Putamen (tissue), 1 donor: ENCODE results near the gene GDI1.

ENCODE experiments used
- DNase-seq: peaks from one replicate; pipeline ENCODE4 v3.0.0-alpha.2; 2016; ENCODE audit warnings: low spot score

GDI1 gene

DNA sequence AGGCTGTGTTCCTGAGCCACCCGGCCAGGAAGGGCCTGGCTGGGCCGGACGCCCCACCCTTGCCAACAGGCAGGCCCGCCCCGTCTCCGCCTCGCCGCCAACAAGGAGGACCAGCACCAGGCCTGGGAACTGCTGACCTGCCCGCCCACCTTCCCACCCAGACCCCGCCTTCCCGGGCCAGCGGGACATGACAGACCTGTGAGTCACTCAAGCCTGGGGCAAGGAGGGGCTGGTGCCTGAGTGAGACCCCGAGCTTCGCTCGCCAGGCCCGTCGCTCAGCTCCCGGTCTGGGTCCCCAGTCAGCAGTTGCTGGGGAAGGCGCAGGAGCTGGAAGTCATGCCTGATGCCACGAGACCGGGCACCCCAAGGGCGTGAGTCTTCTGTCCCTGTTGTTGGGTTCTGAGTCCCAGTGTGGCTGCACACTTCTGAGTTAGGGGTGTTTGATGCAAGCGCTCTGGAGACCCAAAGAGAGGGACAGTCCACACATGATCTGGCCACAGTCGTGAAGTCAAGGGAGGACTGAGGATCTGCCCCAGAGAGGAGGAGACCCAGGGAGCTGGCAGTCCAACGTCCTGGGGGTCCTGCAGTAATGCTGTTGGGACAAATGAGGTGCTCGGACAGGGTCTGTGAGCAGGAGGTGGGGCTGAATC is 27.6 kb upstream of the GDI1 start, which contains the start of gene DNASE1L1:
TSS of gene DNASE1L1 (minus strand) at position 33 of the 650 bp plus-strand sequence. CDS start 3,686 bp downstream, outside the sequence.
- DNase-seq, result no peak

DNA sequence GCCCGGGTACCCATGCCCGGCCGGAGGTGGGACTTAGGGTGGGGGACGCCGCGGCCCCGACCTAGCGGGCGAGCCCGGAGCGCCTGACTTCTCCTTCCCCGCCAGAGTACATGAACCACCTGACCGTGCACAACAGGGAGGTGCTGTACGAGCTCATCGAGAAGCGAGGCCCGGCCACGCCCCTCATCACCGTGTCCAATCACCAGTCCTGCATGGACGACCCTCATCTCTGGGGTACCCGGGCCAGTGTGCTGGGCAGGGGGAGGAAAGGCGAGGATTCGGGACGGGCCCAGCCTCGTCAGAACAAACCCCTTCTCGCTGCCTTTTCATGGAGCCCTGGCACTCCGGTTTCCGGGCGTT is 25.0 kb upstream of the GDI1 start:
- DNase-seq, result peak; percentile 8

GRCh38 chrX:154412468-154412867 is 24.5 kb upstream of the GDI1 start:
- no peak for DNase-seq

GRCh38 chrX:154413142-154413541 is 23.8 kb upstream of the GDI1 start:
- no peak for DNase-seq

DNA sequence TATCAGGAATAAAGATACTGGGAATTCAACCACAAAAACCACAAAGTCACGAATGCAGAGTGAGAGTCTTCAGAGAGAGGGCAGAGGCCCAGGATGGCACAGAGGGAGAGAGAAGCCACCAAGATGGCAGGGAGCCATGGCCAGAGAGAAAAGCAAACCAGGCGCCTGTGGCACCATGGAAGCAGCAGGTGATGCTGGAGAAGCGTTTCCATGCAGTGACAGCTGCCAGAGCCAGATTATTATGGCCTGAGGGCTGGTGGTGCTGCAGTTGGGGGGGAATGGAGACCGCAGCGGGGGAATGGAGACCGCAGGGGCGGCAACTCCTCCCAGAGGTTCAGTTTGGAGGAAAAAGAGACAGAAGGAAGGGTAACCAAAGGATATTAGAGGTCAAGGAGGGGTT is 19.8 kb upstream of the GDI1 start:
- no peak for DNase-seq

DNA sequence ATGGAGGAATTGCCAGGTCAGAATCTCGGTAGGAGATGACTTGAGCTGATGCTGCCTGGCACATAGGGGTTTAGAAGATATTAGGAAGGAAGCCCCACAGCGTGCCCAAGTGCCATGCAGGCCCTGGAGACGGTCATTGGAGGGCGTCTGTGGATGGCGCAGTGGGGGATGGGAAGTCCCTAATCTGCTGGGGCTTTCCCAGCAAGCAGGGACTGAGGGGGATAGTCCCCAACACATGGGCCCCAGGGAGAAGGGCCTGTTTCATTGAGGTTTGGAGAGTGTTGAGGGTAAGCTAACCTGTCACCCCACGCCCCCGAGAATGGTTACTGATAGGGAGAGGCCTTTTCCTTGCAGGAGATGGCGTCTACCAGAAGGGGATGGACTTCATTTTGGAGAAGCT is 17.8 kb upstream of the GDI1 start:
- DNase-seq, result no peak

GRCh38 chrX:154419688-154420401 is 17.1 kb upstream of the GDI1 start:
- no peak for DNase-seq

DNA sequence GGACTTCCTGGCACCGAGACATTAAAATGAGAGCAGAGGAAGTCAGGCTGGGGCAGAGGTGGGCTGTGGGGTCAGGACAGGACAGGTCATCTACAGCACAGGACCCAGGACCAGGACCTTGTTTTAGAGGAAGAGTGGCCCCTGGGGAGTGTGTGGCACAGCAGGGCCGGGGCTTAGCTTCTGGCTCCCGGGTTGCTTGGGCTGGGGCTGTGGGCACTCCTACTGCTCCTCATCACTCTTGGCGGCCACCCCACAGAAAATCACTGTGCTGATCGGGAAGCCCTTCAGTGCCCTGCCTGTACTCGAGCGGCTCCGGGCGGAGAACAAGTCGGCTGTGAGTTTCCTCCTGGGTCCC is 16.6 kb upstream of the GDI1 start:
- DNase-seq, result no peak

GRCh38 chrX:154426916-154427770 is 9.8 kb upstream of the GDI1 start:
- DNase-seq, result no peak

GRCh38 chrX:154428176-154429171 is 8.5 kb upstream of the GDI1 start, which contains the start of gene ATP6AP1:
Gene ATP6AP1 (plus strand): TSS chrX:154428677. CDS start chrX:154428693, 16 bp downstream.
- DNase-seq, result peak; percentile 91

DNA sequence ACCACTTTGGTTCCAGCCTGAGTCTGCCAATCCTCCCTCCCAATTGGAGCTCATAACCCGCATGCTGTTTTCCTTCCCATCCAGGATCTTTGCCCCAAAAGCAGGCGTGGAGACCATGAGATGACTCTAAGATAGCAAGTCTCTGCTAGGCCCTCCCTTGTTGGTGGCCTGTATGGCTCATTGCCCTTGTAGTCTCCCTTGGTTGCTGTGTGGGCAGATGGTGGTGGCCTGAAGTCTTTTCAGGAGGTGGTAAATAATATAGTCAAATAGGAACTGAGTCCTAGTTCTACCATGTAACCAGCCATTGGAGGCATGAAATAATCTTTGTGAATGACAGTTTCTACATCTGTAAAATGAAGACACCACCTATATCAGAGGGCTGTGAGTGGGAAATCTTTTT is 7.2 kb upstream of the GDI1 start:
- DNase-seq, result no peak

DNA sequence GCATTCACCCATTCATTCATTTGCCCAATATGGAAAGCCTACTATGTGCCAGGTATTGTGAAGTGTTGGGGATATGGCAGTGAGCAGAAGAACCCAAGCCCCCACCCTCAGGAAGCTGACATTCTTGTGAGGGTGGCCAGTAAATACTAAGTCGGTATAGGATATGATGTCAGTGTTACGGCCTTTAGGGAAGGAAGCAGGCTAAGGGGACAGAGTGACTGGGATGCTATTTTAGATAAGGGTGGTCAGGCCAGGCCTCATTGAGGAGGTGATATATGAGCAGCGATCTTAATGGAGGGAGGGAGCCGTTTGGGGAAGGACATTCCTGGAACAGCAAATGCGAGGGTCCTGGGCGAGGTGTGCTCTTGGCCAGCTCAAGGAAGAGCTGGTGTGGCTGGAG is 6.5 kb upstream of the GDI1 start:
- no peak for DNase-seq

DNA sequence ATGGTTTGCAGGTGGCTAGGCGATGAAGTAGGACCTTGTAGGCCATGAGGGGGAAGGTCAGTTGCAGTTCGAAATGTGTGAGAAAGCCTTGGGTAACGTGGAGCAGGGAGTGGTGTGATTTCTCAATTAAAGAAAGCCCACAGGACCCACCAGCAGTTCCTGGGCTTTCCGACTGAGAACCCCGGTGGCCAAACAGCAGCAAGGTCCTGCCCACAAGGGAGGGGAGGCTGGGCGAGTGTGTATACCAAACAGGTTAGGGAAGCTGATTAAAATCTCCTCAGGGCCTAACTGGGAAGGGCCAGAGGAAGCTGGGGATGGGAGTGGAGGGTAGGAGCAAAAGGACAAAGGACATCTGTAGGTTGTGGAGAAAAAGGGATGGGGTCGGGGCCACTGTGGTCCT is 6.0 kb upstream of the GDI1 start:
- DNase-seq, result no peak

DNA sequence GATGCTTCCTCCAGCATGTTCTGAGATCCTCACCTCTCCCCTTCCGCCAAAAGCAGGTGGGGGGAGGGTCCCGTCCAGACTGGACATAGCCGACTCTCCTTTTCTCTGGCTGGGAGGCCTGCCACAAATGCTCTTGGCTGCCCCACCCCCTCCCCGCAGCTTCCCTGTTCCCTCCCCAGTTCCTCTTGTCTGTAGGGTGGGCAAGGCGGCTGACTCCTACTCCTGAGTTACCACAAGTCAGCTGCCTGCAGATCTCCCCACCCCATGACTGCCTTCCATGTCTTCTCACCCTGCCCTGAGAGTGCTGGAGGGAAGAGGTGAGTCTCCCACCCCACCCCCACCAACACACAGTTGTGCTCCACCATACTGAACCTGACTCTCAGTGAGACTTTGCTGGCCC is 5.6 kb upstream of the GDI1 start:
- no peak for DNase-seq

- DNase-seq, result no peak
Observed at GRCh38 chrX:154432210-154432609, 4.7 kb upstream of the GDI1 start.

GRCh38 chrX:154433605-154434004 is 3.3 kb upstream of the GDI1 start:
- no peak for DNase-seq

DNA sequence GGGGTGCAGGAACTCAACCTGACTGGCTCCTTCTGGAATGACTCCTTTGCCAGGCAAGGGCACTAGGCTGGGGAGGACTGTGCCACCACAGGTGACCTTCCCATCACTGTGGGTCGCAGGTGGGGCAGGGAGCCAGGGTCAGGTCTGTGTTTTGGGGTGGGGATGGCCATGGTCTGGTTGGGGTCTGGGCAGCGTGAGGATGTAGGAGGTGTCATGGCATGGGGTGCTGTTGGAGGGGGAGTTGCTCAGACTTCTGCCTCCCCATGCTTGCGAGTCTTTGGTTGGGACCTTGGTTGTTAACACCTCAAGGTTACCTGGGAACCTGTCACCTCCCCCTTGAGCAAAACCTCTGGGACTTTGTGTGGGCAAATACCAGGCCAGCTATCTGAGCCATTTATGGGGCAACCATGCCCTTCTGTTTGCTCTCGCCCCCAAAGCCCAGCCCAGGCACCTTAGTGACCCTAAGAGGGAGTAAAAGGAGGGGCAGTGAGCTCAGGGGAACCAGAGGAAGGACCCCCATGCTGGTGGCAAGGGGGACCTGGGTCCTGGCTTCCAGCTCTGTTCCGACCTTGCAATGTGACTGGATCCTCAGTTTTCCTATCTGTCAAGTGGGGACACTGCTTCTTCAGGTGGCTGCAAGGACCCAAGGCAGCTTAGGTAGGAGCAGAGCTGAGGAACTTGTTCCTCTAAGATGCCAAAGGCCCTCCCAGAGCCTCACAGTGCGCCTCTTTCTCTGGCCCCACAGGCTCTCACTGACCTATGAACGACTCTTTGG is 2.4 kb upstream of the GDI1 start:
- no peak for DNase-seq

- no peak for DNase-seq
Observed at GRCh38 chrX:154435171-154435733, 1.7 kb upstream of the GDI1 start.

DNA sequence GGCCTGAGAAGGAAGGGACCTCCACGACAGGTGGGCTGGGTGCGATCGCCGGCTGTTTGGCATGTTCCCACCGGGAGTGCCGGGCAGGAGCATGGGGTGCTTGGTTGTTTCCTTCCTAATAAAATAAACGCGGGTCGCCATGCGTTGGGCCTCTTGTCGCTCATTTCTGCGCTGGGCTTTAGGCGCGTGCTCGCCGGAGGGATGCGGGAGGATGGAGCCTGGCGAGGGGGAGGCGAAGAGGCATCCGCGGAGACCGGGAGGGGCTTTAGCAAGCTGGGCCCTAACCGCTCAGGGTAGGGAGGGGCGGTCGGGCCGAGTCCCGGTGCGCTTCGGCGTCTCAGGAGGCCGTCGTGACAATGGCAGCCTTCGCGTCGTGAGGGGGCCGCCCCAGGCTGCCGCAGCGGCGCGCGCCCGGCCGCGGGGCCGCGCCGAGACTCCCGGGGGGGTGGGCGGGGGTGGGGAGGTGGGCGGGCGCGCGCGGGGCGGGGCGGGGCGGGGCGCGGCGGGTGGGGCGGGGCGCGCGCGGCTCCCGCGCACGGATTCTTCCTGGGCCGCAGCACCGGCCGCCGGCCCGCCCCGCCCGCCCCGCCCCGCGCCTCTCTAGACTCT is 476 bp upstream of the GDI1 start:
- no peak for DNase-seq
